ENCODE data around the gene FOXP4. TPM values are rescaled to one million over a fixed set of nuclear protein-coding genes. Genes with fewer than 3 reads are reported as not detected.

The FOXP4 gene
- total and polyA plus RNA-seq, 2 of the 13 experiments (the other 11 are each of a cell fraction or from before 2014, with no cell fraction given): 11.0 to 12.4 TPM

DNA sequence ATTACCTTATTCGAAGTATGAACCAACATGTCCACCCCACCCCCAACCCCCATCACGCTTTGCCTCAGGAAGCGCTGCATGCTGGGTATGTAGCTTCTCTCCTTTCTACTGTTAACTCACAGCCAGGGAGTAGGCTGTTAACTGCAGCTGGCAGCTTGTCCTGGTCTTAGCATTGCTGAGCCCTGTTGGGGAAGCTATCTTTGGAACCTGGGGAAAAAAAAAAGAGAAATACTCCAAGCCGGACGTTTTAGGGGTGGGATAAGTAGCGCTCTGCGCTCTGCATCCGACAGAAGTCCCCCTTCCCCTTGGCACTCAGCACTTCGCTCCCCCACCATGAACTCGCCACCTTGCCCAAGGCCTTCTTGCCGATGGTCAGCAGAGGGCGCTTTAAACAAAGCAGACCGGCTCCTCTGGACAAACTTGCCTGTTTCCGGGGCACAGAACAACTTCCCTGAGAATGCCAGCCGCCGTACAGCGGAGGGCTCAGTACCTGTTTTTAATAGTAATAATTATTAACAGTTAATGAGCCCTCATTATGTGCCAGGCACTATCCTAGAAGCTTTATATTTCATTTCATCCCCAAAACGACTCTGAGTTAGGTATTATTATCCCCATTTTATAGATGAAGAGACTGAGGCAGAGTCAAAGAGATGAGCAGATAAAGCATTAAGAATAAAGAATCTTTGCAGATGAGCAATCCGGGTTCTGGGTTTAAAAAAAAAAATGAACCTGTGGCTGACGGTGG lies 56.9 kb downstream of the FOXP4 start (continued):
- 0 out of 2 replicates have a peak, but pooled peaks have one; percentile 60 for TF ChIP-seq ZNF615 (CRISPR knock-in tag; IDR thresholded peaks at IDR 0.05; ENCODE audit: borderline replicate concordance)
- TF ChIP-seq ZNF678 (CRISPR knock-in tag; IDR thresholded peaks at IDR 0.05): no peak
- TF ChIP-seq, protein P1, sequence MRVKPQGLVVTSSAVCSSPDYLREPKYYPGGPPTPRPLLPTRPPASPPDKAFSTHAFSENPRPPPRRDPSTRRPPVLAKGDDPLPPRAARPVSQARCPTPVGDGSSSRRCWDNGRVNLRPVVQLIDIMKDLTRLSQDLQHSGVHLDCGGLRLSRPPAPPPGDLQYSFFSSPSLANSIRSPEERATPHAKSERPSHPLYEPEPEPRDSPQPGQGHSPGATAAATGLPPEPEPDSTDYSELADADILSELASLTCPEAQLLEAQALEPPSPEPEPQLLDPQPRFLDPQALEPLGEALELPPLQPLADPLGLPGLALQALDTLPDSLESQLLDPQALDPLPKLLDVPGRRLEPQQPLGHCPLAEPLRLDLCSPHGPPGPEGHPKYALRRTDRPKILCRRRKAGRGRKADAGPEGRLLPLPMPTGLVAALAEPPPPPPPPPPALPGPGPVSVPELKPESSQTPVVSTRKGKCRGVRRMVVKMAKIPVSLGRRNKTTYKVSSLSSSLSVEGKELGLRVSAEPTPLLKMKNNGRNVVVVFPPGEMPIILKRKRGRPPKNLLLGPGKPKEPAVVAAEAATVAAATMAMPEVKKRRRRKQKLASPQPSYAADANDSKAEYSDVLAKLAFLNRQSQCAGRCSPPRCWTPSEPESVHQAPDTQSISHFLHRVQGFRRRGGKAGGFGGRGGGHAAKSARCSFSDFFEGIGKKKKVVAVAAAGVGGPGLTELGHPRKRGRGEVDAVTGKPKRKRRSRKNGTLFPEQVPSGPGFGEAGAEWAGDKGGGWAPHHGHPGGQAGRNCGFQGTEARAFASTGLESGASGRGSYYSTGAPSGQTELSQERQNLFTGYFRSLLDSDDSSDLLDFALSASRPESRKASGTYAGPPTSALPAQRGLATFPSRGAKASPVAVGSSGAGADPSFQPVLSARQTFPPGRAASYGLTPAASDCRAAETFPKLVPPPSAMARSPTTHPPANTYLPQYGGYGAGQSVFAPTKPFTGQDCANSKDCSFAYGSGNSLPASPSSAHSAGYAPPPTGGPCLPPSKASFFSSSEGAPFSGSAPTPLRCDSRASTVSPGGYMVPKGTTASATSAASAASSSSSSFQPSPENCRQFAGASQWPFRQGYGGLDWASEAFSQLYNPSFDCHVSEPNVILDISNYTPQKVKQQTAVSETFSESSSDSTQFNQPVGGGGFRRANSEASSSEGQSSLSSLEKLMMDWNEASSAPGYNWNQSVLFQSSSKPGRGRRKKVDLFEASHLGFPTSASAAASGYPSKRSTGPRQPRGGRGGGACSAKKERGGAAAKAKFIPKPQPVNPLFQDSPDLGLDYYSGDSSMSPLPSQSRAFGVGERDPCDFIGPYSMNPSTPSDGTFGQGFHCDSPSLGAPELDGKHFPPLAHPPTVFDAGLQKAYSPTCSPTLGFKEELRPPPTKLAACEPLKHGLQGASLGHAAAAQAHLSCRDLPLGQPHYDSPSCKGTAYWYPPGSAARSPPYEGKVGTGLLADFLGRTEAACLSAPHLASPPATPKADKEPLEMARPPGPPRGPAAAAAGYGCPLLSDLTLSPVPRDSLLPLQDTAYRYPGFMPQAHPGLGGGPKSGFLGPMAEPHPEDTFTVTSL (CRISPR knock-in tag; IDR thresholded peaks at IDR 0.05; ENCODE audit: borderline replicate concordance): no peak
- TF ChIP-seq ZNF7 (CRISPR knock-in tag; IDR thresholded peaks at IDR 0.05): no peak
- TF ChIP-seq PHF21A (CRISPR knock-in tag; IDR thresholded peaks at IDR 0.05): 0 out of 2 replicates have a peak, but pooled peaks have one; percentile 19
- TF ChIP-seq ZNF781 (CRISPR knock-in tag; IDR thresholded peaks at IDR 0.05; ENCODE audit: borderline replicate concordance, not compliant biosample characterization): no peak
- no peak for TF ChIP-seq NCOA2 (CRISPR knock-in tag; IDR thresholded peaks at IDR 0.05)
- no peak for TF ChIP-seq ZNF430 (CRISPR knock-in tag; IDR thresholded peaks at IDR 0.05)
- TF ChIP-seq ZSCAN21 (CRISPR knock-in tag; IDR thresholded peaks at IDR 0.05; ENCODE audit: borderline replicate concordance): no peak
- peak; percentile 43; the same call in 1 of the 2 replicates for TF ChIP-seq ZNF782 (CRISPR knock-in tag; IDR thresholded peaks at IDR 0.05; ENCODE audit: borderline replicate concordance)
- TF ChIP-seq, protein P2, sequence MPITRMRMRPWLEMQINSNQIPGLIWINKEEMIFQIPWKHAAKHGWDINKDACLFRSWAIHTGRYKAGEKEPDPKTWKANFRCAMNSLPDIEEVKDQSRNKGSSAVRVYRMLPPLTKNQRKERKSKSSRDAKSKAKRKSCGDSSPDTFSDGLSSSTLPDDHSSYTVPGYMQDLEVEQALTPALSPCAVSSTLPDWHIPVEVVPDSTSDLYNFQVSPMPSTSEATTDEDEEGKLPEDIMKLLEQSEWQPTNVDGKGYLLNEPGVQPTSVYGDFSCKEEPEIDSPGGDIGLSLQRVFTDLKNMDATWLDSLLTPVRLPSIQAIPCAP (CRISPR knock-in tag; IDR thresholded peaks at IDR 0.05; ENCODE audit: low read depth): no peak
- TF ChIP-seq, protein P3, sequence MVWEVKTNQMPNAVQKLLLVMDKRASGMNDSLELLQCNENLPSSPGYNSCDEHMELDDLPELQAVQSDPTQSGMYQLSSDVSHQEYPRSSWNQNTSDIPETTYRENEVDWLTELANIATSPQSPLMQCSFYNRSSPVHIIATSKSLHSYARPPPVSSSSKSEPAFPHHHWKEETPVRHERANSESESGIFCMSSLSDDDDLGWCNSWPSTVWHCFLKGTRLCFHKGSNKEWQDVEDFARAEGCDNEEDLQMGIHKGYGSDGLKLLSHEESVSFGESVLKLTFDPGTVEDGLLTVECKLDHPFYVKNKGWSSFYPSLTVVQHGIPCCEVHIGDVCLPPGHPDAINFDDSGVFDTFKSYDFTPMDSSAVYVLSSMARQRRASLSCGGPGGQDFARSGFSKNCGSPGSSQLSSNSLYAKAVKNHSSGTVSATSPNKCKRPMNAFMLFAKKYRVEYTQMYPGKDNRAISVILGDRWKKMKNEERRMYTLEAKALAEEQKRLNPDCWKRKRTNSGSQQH (CRISPR knock-in tag; IDR thresholded peaks at IDR 0.05; ENCODE audit: low read depth): no peak
- 0 out of 2 replicates have a peak, but pooled peaks have one; percentile 26 for TF ChIP-seq KMT2B (CRISPR knock-in tag; IDR thresholded peaks at IDR 0.05)
- no peak for TF ChIP-seq ZNF777 (CRISPR knock-in tag; IDR thresholded peaks at IDR 0.05)
- no peak for TF ChIP-seq CENPX (CRISPR knock-in tag; IDR thresholded peaks at IDR 0.05)
- no peak for TF ChIP-seq HNRNPUL1 (IDR thresholded peaks at IDR 0.05; ENCODE audit: low read depth, low read length)
- TF ChIP-seq, protein P4, sequence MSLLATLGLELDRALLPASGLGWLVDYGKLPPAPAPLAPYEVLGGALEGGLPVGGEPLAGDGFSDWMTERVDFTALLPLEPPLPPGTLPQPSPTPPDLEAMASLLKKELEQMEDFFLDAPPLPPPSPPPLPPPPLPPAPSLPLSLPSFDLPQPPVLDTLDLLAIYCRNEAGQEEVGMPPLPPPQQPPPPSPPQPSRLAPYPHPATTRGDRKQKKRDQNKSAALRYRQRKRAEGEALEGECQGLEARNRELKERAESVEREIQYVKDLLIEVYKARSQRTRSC (CRISPR knock-in tag; IDR thresholded peaks at IDR 0.05; ENCODE audit: low read depth): no peak
- no peak for TF ChIP-seq ZNF337 (CRISPR knock-in tag; IDR thresholded peaks at IDR 0.05; ENCODE audit: borderline replicate concordance, low read depth)
- peak; percentile 82 for TF ChIP-seq ELF3 (CRISPR knock-in tag; IDR thresholded peaks at IDR 0.05)
- TF ChIP-seq SALL1 (CRISPR knock-in tag; IDR thresholded peaks at IDR 0.05): peak; percentile 41; the same call in 1 of the 2 replicates
- no peak for TF ChIP-seq ZNF747 (CRISPR knock-in tag; IDR thresholded peaks at IDR 0.05; ENCODE audit: borderline replicate concordance)

Data from HepG2 (cell line).